ENCODE measurements around the gene MMP10.
A peak's percentile ranks its signal among the peaks of the same experiment; 100 is the strongest.

Gene MMP10

GRCh38 chr11:102776454-102776853 lies 4.0 kb downstream of the MMP10 start:
- Histone ChIP-seq H3K36me3 (ENCODE audit: insufficient read depth, low read length) (no peaks in the 10 kb centered on the region), H3K27me3 (ENCODE audit: control insufficient read depth, insufficient read depth, low read length) (peaks cover 10% of the 10 kb centered on the region), H3K4me3 (ENCODE audit: low read length) (no peak overlapping the region), H3K9me3 (replicated peaks; ENCODE audit: low read length) (no peaks in the 10 kb centered on the region), H3K4me2 (ENCODE audit: low read length) (no peak overlapping the region), H3K9ac (ENCODE audit: low read depth, low read length) (no peak overlapping the region), H3K4me1 (ENCODE audit: control insufficient read depth, insufficient read depth, low read length) (no peaks in the 10 kb centered on the region)

GRCh38 chr11:102773386-102773785 lies 7.0 kb downstream of the MMP10 start:
- peaks cover 17% of the 10 kb centered on the region for H3K27me3 ChIP-seq (ENCODE audit: control insufficient read depth, insufficient read depth, low read length)
- no peaks in the 10 kb centered on the region for H3K36me3 ChIP-seq (ENCODE audit: insufficient read depth, low read length)
- H3K9me3 ChIP-seq (replicated peaks; ENCODE audit: low read length): no peaks in the 10 kb centered on the region
- no peak overlapping the region for H3K9ac ChIP-seq (ENCODE audit: low read depth, low read length)
- no peak overlapping the region for H3K4me2 ChIP-seq (ENCODE audit: low read length)
- no peaks in the 10 kb centered on the region for H3K4me1 ChIP-seq (ENCODE audit: control insufficient read depth, insufficient read depth, low read length)
- H3K4me3 ChIP-seq (ENCODE audit: low read length): no peak overlapping the region

- Histone ChIP-seq H3K9ac (ENCODE audit: low read depth, low read length) (no peak overlapping the region), H3K27me3 (ENCODE audit: control insufficient read depth, insufficient read depth, low read length) (peaks cover 28% of the 10 kb centered on the region), H3K4me1 (ENCODE audit: control insufficient read depth, insufficient read depth, low read length) (no peaks in the 10 kb centered on the region), H3K4me3 (ENCODE audit: low read length) (no peak overlapping the region), H3K4me2 (ENCODE audit: low read length) (no peak overlapping the region), H3K9me3 (replicated peaks; ENCODE audit: low read length) (no peaks in the 10 kb centered on the region), H3K36me3 (ENCODE audit: insufficient read depth, low read length) (no peaks in the 10 kb centered on the region)
Observed at GRCh38 chr11:102771351-102771750, 9.1 kb downstream of the MMP10 start.

GRCh38 chr11:102770191-102770590 lies 10.2 kb downstream of the MMP10 start:
- Histone ChIP-seq H3K4me3 (ENCODE audit: low read length) (no peak overlapping the region), H3K9ac (ENCODE audit: low read depth, low read length) (no peak overlapping the region), H3K4me2 (ENCODE audit: low read length) (no peak overlapping the region), H3K27me3 (ENCODE audit: control insufficient read depth, insufficient read depth, low read length) (peaks cover 32% of the 10 kb centered on the region), H3K9me3 (replicated peaks; ENCODE audit: low read length) (no peaks in the 10 kb centered on the region), H3K36me3 (ENCODE audit: insufficient read depth, low read length) (no peaks in the 10 kb centered on the region), H3K4me1 (ENCODE audit: control insufficient read depth, insufficient read depth, low read length) (no peaks in the 10 kb centered on the region)

GRCh38 chr11:102767800-102768199 lies 12.6 kb downstream of the MMP10 start:
- H3K4me2 ChIP-seq (ENCODE audit: low read length): no peak overlapping the region
- no peak overlapping the region for H3K4me3 ChIP-seq (ENCODE audit: low read length)
- no peak overlapping the region for H3K9ac ChIP-seq (ENCODE audit: low read depth, low read length)
- peaks cover 55% of the 10 kb centered on the region for H3K27me3 ChIP-seq (ENCODE audit: control insufficient read depth, insufficient read depth, low read length)
- no peaks in the 10 kb centered on the region for H3K9me3 ChIP-seq (replicated peaks; ENCODE audit: low read length)
- no peaks in the 10 kb centered on the region for H3K36me3 ChIP-seq (ENCODE audit: insufficient read depth, low read length)
- H3K4me1 ChIP-seq (ENCODE audit: control insufficient read depth, insufficient read depth, low read length): peaks cover 2% of the 10 kb centered on the region

GRCh38 chr11:102763440-102763839 lies 17.0 kb downstream of the MMP10 start:
- Histone ChIP-seq H3K4me1 (ENCODE audit: control insufficient read depth, insufficient read depth, low read length) (peaks cover 27% of the 10 kb centered on the region), H3K4me2 (ENCODE audit: low read length) (no peak overlapping the region), H3K36me3 (ENCODE audit: insufficient read depth, low read length) (no peaks in the 10 kb centered on the region), H3K27me3 (ENCODE audit: control insufficient read depth, insufficient read depth, low read length) (peaks cover 47% of the 10 kb centered on the region), H3K4me3 (ENCODE audit: low read length) (no peak overlapping the region), H3K9me3 (replicated peaks; ENCODE audit: low read length) (no peaks in the 10 kb centered on the region), H3K9ac (ENCODE audit: low read depth, low read length) (no peak overlapping the region)

GRCh38 chr11:102762361-102762767 lies 18.1 kb downstream of the MMP10 start:
- H3K4me2 ChIP-seq (ENCODE audit: low read length): no peak overlapping the region
- peaks cover 54% of the 10 kb centered on the region for H3K27me3 ChIP-seq (ENCODE audit: control insufficient read depth, insufficient read depth, low read length)
- no peaks in the 10 kb centered on the region for H3K36me3 ChIP-seq (ENCODE audit: insufficient read depth, low read length)
- H3K9ac ChIP-seq (ENCODE audit: low read depth, low read length): no peak overlapping the region
- no peak overlapping the region for H3K4me3 ChIP-seq (ENCODE audit: low read length)
- H3K4me1 ChIP-seq (ENCODE audit: control insufficient read depth, insufficient read depth, low read length): peaks cover 30% of the 10 kb centered on the region
- no peaks in the 10 kb centered on the region for H3K9me3 ChIP-seq (replicated peaks; ENCODE audit: low read length)

- Histone ChIP-seq H3K4me1 (ENCODE audit: control insufficient read depth, insufficient read depth, low read length) (peaks cover 30% of the 10 kb centered on the region), H3K9me3 (replicated peaks; ENCODE audit: low read length) (no peaks in the 10 kb centered on the region), H3K4me2 (ENCODE audit: low read length) (no peak overlapping the region), H3K36me3 (ENCODE audit: insufficient read depth, low read length) (no peaks in the 10 kb centered on the region), H3K4me3 (ENCODE audit: low read length) (no peak overlapping the region), H3K9ac (ENCODE audit: low read depth, low read length) (no peak overlapping the region), H3K27me3 (ENCODE audit: control insufficient read depth, insufficient read depth, low read length) (peaks cover 54% of the 10 kb centered on the region)
Observed at GRCh38 chr11:102761646-102762238, 18.7 kb downstream of the MMP10 start.

- Histone ChIP-seq H3K27me3 (ENCODE audit: control insufficient read depth, insufficient read depth, low read length) (peaks cover 49% of the 10 kb centered on the region), H3K4me1 (ENCODE audit: control insufficient read depth, insufficient read depth, low read length) (peaks cover 30% of the 10 kb centered on the region), H3K4me3 (ENCODE audit: low read length) (no peak overlapping the region), H3K36me3 (ENCODE audit: insufficient read depth, low read length) (no peaks in the 10 kb centered on the region), H3K9me3 (replicated peaks; ENCODE audit: low read length) (no peaks in the 10 kb centered on the region), H3K4me2 (ENCODE audit: low read length) (peak overlapping the region; percentile 23), H3K9ac (ENCODE audit: low read depth, low read length) (no peak overlapping the region)
Observed at GRCh38 chr11:102760344-102761035, 19.9 kb downstream of the MMP10 start.

- Histone ChIP-seq H3K27me3 (ENCODE audit: control insufficient read depth, insufficient read depth, low read length) (peaks cover 52% of the 10 kb centered on the region), H3K9me3 (replicated peaks; ENCODE audit: low read length) (no peaks in the 10 kb centered on the region), H3K9ac (ENCODE audit: low read depth, low read length) (no peak overlapping the region), H3K4me1 (ENCODE audit: control insufficient read depth, insufficient read depth, low read length) (peaks cover 30% of the 10 kb centered on the region), H3K4me2 (ENCODE audit: low read length) (no peak overlapping the region), H3K36me3 (ENCODE audit: insufficient read depth, low read length) (no peaks in the 10 kb centered on the region), H3K4me3 (ENCODE audit: low read length) (no peak overlapping the region)
Observed at GRCh38 chr11:102757823-102758549, 22.4 kb downstream of the MMP10 start.

- Histone ChIP-seq H3K9me3 (replicated peaks; ENCODE audit: low read length) (no peaks in the 10 kb centered on the region), H3K4me2 (ENCODE audit: low read length) (no peak overlapping the region), H3K36me3 (ENCODE audit: insufficient read depth, low read length) (no peaks in the 10 kb centered on the region), H3K27me3 (ENCODE audit: control insufficient read depth, insufficient read depth, low read length) (peaks cover 80% of the 10 kb centered on the region), H3K4me1 (ENCODE audit: control insufficient read depth, insufficient read depth, low read length) (peaks cover 2% of the 10 kb centered on the region), H3K4me3 (ENCODE audit: low read length) (no peak overlapping the region), H3K9ac (ENCODE audit: low read depth, low read length) (no peak overlapping the region)
Observed at GRCh38 chr11:102753267-102753666, 27.2 kb downstream of the MMP10 start.
